Inflammatory macrophage treated with lipopolysaccharide for 1 hour (primary cell): ENCODE measurements around the gene ADM2.
"Not testable (repeated sequence)": the region's sequence is repeated elsewhere in the genome, so short reads cannot be mapped to it uniquely, and the experiment has no call there.

Experiments used
- DNase-seq, 2 donors: peaks; one replicate each; pipeline ENCODE4 v3.0.0-alpha.2; 2020 to 2022

ADM2 gene, protein sequence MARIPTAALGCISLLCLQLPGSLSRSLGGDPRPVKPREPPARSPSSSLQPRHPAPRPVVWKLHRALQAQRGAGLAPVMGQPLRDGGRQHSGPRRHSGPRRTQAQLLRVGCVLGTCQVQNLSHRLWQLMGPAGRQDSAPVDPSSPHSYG

DNA sequence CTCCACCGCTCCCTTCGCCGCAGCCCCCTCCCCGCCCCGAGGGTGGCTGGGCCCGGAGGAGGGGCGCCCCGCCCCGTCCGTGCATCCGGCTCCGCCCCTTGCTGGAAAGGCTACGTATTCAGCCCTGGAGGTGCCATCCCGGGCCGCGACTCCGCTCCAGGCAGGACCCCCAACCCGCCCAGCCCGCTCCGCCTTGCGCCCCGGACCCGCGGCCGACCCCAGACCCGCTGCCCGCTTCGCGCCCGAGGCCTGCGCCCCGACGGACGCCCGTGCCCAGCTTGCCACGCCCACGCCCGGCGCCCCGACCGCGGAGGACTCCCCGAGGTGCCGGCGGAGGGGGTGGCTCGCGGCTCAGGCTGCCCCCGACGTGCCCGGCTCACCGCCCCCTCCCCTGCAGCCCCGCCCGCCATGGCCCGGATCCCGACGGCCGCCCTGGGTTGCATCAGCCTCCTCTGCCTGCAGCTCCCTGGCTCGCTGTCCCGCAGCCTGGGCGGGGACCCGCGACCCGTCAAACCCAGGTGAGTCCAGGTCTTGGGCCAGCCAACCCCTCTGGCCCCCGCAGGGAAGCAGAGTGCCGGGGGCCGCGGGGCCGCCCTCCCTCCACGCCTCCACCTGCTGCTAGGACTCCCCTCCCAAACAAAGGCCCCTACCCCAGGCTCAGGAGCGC lies at the start of gene ADM2:
Gene ADM2 (plus strand): TSS at position 104 of the 667 bp plus-strand sequence. CDS start 305 bp downstream, at position 409.
- no peak for DNase-seq

DNA sequence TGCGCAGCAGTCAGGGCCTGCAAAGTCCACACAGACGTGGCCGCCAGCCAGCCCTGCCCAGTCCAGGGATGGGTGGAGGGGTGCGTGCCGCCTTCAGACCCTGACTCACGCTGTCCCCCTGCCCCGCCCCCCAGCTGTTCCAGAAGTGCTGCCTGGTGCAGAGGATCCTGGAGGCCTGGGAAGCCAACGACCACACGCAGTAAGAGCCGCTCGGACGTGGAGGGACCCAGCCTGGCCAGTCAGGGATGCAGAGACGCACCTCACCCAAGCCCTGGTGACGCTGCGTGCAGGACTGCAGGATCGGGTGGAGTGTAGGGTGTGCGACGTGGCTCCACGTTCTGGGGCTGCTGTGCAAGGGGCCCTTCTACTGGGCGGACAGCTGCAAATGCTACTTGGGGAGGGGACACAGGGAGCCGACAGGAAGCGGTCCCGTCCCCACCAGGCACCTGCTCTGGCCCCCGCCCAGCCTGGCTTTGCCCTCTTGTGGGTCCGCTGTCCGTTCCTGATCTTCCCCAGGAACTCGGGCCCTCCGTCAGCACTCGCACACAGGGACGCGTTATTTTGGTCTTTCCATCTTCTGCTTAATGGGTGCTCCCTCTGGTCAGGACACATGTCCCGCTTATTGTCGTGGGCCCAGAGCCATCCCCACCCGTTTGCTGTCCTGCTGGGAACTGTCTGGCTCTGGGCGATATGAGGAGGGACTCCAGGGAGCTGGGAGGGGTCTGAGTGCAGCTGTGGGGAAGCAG lies 49.0 kb upstream of the ADM2 start:
- no peak for DNase-seq

DNA sequence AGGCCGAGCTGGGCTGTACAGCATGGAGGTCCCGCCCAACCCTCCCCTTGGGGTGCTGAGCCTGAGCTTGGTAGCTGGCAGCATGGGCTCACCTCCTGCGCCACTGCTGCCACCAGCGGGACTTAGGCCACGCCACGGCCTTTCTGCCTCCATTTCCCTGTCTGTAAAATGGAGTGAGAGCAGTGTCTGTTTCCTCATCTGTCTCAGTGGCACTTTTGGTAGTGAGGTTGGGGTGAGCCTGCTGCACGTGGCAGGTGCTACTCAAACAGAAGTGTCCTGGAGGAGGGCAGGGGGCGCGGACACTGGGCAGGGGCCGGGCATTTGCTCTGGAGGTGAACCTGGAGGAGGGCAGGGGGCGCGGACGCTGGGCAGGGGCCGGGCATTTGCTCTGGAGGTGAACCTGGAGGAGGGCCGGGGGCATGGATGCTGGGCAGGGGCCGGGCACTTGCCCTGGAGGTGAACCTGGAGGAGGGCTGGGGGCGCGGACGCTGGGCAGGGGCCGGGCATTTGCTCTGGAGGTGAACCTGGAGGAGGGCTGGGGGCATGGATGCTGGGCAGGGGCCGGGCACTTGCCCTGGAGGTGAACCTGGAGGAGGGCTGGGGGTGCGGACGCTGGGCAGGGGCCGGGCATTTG lies 48.3 kb upstream of the ADM2 start:
- not testable (repeated sequence) for DNase-seq

DNA sequence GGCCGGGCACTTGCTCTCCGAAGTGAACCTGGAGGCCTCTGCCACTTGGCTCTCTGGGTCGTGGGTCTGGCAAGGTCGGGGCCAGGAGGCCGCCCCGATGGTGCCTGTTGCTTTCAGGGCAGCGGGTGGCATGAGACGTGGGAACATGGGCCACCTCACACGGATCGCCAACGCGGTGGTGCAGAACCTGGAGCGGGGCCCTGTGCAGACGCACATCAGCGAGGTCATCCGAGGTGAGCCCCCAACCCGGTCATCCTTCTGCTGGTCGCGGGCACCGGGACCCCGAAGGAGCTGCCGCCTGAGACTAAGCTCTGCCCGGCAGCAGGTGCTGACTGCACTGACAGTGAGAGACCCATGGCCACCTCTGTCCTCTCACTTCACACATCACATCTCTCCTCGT lies 46.5 kb upstream of the ADM2 start:
- no peak for DNase-seq

DNA sequence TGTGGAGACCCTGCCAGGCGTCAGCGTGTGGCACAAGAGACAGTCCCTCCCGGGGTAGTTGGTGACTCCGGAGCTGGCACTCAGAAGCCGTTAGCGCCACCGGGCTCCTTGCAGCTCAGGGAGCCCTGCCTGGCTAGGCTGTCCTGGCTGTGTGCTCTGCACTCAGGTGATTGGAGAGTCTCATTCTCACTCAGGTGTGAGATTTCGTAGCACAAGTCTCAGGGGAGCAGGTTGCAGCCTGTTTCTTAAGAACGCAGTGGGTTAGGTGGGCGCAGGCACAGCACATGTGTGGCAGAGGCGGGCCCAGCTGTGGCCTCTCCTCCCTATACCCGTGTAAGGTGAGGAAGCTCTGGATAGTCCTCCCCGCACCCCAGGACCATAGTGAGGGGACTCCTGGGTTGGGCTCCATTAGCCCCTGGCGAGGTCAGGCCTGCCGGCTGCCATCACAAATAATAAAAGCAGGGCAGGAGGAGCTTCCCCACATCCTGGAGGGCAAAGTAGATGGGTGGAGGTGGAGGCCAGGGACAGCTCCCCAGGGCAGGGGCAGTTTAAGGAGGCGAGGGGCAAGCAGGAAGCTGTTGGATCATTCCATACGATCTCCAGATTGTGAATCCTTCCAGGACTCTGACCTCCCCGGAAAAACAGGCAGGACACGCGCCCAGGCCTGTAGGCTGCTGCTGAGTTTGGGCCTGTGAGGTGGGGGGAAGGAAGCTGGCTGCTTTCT lies 45.9 kb upstream of the ADM2 start:
- DNase-seq = no peak

DNA sequence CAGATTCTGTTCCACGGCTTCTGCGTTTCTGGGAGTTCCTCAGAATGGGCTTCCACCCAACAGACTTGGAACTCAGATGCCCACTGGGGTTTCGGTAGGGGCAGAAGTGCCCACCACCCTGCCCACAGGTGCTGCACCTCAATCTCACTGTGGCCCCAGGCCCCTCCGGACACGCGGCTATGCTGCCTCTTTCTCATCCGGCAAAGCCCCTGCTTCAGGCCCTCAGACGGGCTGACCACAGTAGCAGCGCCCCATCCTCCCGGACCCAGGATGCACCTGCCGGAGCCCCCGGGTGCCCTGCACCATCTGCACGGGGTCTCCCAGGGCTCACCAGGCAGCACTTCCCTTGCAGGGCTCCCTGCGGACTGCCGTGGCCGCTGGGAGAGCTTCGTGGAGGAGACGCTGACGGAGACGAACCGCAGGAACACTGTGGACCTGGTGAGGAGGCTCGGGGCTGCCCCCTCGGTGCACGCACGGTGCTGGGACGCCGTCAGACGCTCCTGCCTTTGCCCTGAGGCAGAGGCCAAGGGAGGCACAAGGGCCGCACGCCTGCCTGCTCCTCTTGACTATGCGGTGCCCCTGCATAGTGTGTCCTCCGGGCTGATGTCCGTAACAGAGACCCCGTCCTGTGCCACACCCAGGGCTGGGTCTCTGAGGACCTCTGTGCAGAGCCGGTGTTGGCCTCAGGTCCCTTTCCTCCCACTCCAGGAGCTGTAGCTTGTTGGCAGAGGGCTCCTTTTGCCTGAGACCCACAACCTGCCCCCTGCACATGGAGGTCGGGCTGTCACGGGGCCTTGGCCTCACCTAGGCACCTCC lies 45.1 kb upstream of the ADM2 start:
- DNase-seq = no peak

DNA sequence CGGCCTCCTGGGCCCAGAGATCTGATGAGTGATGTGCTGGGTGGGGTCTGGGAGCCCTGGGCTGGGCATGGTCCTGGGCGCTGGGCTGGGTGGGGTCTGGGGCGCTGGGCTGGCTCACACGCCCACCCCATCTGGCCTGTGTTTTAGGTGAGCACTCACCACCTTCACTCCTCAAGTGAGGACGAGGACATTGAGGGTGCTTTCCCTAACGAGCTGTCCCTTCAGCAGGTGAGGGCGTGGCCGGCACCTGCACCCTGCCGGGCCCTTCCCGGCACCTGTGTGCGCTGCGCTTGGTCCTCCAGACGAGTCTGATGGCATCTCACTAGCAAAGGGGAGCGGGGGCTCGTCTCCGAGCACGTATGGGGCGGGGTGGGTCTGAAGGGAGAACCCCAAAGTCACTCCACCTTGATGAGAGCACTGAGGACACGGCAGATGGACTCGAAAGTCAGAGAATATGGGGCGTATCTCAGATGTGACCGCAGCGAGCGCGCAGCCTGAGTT lies 44.5 kb upstream of the ADM2 start:
- no peak for DNase-seq

DNA sequence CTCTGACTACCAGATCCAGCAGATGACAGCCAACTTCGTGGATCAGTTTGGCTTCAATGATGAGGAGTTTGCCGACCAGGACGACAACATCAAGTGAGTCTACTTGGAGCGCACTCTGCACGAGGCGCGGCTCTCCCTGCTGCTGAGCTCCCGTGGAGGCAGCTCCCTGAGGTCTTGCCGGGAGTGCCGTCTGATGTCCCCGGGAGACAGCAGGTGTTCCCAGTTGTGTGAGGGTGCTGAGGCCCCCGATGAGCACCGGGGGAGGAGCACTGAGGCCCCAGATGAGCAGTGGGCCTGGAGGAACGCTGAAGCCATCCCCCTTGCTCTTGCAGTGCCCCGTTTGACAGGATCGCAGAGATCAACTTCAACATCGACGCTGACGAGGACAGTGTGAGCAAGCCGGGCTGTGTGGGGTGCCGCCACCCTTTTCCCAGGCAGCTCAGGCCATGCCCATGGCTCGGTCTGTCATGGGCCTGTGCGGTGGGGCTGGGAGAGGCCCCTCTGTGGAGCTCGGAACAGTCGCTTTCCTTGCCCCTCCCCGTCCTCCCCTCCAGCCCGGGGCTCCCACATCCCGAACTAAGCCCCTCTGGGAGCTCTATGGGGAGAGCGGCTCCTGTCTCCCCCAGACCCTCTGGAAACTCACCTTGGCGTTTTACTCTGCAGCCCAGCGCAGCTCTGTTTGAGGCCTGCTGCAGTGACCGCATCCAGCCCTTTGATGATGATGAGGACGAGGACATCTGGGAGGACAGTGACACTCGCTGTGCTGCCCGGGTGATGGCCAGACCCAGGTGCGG lies 43.6 kb upstream of the ADM2 start:
- no peak for DNase-seq

DNA sequence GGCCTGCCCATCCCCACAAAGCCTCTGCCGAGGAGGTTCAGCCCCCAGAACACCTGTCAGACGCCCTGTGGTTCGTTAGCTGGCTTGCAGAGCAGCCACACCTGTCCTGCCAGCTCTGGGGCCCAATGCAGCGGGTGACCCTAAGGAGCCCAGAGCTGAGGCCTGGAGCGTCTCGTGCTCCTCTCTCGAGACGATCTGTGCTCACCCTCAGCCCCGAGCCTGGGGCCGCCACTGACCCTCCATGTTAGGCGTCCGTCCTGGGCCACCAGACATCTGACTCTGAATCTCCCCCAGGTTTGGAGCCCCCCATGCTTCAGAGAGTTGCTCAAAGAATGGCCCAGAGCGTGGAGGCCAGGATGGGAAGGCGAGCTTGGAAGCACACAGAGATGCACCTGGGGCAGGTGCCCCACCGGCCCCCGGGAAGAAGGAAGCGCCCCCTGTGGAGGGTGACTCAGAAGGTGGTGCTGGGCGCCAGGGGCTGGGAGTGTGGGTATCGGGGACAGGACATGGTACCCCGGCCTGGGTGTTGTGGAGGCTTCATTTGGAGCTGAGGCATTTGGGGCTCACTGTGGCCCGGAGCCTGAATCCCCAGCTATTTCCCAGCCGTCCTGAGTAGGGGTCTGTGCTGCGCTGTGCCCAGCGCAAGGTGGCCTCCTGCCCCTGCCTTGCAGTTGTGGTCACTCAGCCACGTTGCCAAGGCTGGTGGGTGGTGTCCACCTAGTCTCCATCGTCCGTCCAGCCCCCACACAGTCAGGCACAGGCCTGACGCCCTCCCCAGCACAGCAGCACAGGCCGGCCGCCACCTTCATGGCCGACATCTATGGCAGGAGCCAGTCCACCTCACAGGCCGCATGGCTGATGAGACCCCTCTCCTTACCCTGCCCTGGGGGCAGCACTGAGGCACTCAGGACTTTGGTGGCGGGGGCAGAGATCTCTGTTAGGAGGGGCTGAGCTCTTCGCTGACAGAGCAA lies 42.8 kb upstream of the ADM2 start:
- no peak for DNase-seq

DNA sequence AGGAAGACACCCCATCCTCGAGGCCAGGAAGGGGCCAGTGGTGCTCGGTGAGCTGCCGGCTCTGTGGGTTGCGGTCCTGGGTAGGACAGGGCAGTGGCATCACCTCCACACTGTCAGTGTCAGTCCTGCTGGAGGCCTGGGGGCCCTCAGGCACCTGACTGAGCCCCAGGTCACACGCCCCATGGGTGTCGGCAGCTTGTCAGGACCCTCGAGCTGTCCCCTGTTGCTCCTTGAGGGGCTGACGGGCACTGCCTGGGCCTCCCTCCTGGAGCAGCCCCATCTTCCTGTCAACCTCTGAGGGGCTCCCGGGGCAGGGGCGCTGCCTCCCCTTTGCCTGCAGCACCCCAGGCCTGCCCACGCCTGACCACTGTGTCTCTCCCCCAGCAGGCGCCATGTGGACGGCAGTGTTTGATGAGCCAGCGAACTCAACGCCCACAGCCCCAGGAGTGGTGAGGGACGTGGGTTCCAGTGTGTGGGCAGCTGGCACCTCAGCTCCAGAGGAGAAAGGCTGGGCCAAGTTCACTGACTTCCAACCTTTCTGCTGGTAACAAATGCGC lies 42.0 kb upstream of the ADM2 start:
- no peak for DNase-seq

DNA sequence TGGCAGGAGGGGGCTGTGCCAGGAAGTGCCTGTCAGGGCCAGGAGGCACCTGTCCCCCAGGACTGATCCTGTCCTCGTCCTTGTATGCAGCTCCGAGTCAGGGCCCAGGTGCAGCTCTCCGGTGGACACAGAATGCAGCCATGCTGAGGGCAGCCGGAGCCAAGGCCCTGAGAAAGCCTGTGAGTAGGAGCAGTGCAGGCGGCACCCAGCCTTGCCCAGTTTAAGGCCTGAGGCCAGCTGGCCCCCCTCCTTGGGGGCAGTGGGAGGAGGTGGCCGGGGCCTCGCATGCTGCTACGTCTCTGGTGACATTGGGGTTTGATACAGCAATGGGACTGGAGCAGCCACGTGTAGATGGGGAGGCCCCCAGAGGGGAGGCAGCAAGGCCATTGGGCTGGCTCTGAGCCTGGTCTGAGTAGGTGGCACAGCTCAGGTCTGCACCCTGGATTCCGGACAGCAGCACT lies 41.4 kb upstream of the ADM2 start:
- no peak for DNase-seq

DNA sequence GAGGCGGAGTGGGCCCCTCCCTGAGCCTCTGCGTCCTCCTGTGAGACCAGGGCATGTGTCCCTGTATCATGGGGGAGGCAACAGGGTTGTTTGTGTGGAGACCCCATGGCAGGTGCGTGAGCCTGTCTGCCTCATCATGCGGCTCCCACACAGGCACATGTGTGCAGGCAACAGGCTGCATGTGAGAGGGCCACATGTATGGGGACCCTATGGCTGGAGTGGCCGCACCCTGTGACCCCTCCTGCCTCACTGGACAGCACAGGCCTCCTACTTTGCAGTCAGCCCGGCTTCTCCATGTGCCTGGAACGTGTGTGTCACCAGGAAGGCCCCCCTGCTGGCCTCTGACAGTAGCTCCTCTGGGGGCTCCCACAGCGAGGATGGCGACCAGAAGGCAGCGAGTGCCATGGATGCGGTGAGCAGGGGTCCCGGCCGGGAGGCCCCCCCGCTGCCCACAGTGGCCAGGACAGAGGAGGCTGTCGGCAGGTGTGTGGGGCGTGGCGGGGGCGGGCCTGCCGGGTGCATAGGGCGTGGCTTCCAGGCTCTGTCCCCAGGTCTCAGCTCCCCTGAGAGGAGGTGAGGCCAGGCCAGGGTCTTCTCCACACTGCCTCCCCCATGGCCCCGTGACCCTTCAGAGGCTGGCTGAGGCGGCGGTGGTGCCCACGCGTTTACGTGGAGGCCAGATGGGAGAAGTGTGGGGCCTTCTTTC lies 40.6 kb upstream of the ADM2 start:
- DNase-seq = no peak

DNA sequence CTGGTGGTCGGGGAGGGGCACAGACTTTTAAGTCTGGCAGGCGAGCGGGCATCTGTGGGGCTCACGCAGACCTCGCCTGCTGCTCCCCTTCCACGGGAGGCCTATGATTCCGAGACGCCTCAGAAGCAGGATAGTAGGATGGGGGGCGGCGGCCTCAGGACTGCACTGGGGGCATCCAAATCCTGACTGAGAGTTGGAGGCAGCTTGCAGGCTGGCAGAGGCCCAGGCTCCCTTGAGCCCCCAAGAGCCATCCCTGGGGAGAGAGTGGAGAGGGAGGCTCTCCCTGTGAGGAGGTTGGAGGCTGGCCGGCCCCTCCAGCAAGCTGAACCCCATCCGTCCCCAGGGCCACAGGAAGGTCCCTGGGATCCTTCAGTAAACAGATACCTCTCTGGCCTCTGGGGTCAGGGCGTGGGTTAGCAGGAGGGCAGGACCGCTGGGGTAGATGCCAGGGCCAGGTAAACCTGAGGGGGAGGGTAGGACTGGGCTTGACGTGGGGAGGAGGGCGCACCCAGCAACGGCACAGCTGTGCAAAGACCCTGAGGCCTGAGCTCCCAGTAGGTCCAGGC lies 39.8 kb upstream of the ADM2 start:
- DNase-seq = no peak

DNA sequence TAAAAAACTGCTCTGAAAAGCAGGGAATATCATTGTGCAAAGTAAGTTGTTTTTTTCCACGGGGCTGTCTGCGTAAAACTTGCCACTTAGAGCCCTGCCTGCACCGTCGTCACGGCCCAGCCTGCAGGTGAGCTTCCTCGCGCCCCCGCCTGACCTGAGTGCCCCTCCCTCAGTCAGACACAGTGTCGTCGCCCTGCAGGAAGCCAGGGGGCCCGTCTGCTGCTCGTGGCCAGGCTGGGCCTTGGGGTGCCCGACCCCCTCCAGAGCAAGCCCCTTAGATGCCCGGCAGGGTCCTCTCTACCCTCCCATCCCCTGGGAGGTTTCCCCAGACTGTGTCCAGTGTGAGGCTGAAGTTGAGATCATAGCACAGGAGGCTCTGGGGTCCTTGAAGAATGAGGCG lies 38.1 kb upstream of the ADM2 start:
- no peak for DNase-seq

DNA sequence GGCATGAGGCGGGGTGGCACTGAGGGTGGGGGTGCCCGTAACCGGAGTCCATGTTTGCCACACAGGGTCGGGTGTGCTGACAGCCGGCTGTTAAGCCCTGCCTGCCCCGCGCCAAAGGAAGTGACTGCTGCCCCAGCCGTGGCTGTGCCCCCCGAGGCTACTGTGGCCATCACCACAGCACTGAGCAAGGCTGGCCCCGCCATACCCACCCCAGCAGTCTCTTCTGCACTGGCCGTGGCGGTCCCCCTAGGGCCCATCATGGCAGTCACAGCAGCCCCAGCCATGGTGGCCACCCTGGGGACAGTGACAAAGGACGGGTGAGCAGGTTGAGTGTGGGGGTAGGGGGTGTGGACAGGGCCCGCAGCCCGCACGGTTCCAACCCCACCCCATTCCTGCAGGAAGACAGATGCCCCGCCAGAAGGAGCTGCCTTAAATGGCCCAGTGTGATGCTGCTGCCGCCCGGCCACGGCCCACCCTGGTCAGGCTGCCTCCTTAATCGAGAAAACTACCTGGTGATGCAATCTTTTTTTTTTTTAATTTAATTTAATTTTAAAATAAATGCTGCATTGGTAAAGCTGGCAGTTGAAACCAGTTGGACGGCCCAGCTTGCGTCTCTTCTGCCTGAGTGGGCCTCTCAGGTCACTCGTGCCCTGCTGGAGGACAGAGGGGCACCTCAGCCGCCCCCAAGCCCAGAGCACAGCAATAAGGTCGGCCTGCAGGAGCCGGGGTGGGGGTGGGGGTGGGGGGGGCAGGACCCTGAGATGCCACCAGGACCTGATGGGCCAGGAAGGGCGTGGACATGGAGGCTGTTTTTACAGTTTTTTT lies 37.3 kb upstream of the ADM2 start:
- no peak for DNase-seq

DNA sequence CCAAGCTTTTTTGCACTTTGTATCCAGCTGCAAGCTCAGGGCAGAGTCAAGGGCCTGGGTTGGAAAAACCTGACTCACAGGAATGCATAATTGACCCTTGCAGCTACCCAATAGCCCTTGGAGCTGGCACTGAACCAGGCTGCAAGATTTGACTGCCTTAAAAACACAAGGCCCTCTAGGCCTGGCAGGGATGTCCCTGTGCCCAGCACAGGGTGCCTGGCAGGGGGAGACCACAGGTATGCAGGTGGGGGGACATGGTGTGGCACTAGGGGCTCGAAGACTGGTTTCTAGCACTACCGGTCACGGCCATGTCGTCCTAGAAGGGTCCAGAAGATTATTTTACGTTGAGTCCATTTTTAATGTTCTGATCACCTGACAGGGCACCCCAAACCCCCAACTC lies 36.7 kb upstream of the ADM2 start:
- no peak for DNase-seq

DNA sequence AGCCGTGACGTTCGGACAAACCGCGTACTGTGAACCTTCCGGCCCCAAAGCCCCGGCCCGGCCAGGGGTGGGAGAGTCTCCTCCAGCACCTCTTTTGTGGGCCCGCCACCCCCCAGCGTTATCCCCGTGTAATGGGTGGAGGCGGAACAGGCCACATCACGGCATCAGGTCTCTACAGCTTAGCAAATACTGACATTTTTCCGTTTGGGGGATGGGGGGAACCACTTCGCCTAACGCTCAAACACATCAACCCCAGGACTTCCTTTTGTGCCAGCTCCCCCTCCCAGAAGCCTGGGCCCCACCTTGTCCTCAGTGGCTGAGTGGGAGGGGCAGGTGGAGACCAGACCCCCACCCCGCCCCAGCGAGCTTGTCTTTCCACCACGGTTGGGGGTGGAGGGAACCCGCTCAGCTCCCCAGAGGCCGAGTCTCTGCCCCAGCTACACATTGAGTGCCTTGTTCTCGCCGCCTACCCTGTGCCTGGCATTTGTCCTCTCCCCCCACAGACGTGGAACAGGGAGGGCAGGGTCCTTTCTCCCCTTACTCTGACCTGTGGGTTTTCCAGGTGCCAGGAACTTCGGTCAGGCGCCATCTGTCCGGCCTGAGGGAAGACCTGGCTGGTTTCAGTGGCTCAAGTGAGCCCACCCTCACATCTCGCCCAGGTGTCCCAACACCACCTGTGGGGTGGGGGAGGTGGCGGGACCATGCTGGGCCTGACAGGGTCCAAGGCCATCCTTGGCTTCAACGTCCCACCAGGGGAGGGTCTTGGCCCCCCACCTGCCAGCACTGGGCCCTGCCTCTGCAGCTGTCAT lies 36.1 kb upstream of the ADM2 start:
- no peak for DNase-seq
